ENCODE measurements around the gene COA7.
"Not testable (repeated sequence)": the region's sequence is repeated elsewhere in the genome, so short reads cannot be mapped to it uniquely, and the experiment has no call there.

The COA7 gene

DNA sequence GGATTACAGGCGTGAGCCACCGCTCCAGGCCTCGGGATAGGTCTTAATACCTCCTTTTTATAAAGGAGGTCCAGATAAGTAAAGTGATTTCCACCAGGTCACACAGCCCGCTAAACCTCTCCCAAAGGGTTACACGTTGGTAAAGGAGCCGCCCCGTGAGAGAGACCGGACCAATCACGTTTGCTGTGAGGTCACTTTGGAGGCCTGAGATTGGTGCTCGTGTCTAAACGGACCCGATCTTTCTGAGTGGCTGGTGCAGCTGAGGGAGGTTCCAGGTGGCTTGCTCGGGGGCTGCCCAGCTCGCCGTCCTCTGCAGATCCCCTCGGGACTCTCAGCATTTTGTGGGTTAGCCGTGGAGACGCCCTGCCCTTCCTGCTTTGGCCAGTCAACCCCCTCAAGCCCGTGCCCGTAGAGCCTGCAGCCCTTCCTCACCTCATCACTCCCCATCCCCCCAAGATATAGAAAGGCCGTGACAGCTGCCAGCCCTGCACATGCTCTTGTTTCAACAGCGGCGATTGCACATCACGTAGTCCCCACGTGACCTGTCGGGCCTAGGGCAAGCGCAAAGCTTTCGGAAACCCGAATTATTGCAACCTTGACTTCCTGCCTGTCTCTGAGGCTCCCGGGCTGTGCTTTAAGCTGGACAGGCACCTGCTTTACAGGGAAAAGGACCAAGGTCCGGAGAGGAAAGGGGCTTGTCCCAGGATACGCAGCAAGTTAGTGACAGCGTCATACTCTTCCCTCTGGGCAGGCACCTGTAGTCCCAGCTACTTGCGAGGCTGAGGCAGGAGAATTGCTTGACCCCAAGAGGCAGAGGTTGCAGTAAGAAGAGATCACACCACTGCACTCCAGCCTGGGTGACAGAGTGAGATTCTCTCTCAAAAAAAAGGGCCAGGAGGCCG is 5.0 kb upstream of the COA7 start:
- peak; percentile 80 for DNase-seq

GRCh38 chr1:52695627-52696026 is 2.5 kb downstream of the COA7 start:
- DNase-seq = no peak

DNA sequence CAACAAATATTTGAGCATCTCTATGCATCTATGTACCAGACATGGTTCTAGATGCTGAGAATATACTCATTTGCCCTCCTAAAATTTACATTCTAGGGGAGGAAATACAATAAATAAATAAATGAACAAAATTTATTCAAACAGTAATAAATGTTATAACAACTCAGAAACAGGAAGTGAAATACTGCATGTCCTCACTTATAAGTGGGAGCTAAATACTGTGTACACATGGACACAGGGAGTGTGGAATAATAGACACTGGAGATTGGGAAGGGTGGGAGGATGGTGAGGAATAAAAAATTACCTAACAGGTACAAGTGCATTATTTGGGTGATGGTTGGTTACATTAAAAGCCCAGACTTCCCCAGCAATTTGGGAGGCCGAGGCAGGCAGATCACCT is 4.3 kb downstream of the COA7 start:
- DNase-seq = no peak

DNA sequence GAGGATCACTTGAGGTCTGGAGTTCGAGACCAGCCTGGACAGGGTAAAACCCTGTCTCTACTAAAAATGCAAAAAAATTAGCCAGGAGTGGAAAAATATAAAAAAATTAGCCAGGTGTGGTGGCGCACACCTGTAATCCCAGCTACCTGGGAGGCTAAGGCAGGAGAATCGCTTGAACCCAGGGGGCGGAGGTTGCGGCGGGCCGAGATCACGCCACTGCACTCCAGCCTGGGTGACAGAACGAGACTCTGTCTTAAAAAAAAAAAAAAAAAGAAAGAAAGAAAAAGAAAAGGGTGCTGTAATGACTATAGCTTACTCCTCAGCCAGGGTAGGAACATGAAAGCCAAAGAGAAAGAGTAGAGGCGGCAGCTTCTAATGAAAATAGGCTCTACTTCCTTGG is 4.8 kb downstream of the COA7 start:
- not testable (repeated sequence) for DNase-seq

GRCh38 chr1:52692697-52693096 is 5.5 kb downstream of the COA7 start:
- DNase-seq = no peak

DNA sequence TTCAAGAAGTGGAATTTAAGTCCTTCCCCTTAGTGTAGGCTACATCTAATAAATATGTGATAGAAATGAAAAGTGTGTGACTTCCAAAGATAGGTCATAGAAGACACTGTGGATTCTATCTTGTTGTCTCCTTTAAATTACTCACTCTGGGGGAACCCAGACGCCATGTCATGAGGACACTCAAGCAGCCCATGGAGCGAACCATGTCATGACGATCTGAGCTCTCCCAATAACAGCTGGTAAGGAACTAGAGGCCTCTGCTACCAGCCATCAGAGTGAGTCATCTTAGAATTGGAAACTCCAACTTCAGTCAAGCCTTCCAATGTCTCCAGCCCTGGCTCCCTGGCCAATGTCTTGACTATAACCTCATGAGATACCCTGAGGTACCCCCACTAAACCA is 6.3 kb downstream of the COA7 start:
- no peak for DNase-seq

- DNase-seq = no peak
These were observed 11.3 kb downstream of the COA7 start for GRCh38 chr1:52686830-52687229.

DNA sequence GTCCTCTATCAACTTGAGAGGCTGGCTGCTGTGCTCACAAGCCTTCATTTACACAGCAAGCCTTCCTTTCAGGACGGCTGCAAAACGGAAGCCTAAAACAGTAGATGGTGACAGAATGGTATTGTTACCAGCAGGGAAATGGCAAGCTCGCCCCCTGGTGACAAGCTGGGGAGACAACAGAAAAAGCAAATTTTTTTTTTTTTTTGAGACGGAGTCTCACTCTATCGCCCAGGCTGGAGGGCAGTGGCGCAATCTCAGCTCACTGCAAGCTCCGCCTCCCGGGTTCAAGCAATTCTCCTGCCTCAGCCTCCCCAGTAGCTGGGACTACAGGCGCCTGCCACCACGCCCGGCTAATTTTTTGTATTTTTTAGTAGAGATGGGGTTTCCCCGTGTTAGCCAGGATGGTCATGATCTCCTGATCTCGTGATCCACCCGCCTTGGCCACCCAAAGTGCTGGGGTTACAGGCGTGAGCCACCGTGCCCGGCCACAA is 11.8 kb downstream of the COA7 start:
- peak; percentile 41 for DNase-seq

DNA sequence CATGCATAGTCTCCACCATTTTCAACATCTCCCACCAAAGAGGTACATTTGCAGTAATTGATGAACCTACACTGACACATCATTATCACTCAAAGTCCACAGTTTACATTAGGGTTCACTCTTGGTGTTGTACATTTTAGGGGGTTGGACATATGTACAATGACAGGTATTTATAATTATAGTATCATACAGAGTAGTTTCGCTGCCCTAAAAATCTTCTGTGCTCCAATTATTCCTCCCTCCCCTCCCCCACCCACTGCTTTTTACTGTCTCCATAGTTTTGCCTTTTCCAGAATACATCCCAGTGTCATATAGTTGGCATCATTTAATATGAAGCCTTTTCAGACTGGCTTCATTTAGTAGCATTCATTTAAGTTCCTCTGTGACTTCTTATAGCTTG is 13.6 kb downstream of the COA7 start:
- DNase-seq = no peak

DNA sequence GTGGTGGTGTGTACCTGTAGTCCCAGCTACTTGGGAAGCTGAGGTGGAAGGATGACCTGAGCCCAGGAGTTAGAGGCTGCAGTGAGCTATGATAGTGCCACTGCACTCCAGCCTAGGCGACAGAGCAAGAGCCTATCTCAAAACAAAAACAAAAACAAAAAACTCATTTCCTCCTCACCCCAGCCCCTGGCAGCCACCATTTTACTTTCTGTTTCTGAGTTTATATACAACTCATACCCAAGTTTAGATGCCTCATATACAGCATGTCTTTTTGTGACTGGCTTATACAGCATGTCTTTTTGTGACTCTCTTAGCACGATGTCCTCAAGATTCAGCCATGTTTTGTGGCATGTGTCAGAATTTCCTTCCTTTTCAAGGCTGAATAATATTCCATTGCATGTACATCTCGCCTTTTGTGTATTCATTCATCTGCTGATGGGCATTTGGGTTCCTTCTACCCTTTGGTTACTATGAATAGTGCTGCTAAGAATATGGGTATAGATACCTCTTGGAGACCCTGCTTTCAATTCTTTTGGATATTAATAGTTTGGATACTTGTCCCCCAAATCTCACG is 14.7 kb downstream of the COA7 start:
- DNase-seq = no peak

GRCh38 chr1:52681136-52681535 is 17.0 kb downstream of the COA7 start:
- DNase-seq = no peak

- no peak for DNase-seq
These were observed 17.8 kb downstream of the COA7 start for GRCh38 chr1:52680353-52680752.

DNA sequence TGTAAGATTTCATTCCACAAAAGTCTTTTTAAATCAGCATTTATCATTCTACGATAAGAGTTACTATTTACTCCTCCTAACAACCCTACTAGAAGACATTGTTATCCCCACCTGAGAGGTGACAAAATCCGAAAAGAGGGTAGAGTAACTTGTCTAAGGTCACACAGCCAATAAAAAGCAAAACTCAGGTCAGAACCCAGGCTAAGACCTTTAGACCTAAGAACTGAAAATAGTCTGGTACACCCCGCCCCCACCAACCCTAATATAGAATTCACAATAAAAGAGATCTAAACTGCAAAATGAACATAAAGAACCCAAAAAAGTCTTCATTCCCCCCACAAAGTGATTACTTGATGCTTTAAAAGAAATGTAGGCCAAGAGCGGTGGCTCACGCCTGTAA is 18.6 kb downstream of the COA7 start:
- no peak for DNase-seq

- DNase-seq = no peak
These were observed 19.1 kb downstream of the COA7 start for GRCh38 chr1:52679048-52679447.

- DNase-seq = no peak
These were observed 20.9 kb downstream of the COA7 start for GRCh38 chr1:52677076-52677806.

GRCh38 chr1:52676249-52676903 is 21.8 kb downstream of the COA7 start:
- no peak for DNase-seq

DNA sequence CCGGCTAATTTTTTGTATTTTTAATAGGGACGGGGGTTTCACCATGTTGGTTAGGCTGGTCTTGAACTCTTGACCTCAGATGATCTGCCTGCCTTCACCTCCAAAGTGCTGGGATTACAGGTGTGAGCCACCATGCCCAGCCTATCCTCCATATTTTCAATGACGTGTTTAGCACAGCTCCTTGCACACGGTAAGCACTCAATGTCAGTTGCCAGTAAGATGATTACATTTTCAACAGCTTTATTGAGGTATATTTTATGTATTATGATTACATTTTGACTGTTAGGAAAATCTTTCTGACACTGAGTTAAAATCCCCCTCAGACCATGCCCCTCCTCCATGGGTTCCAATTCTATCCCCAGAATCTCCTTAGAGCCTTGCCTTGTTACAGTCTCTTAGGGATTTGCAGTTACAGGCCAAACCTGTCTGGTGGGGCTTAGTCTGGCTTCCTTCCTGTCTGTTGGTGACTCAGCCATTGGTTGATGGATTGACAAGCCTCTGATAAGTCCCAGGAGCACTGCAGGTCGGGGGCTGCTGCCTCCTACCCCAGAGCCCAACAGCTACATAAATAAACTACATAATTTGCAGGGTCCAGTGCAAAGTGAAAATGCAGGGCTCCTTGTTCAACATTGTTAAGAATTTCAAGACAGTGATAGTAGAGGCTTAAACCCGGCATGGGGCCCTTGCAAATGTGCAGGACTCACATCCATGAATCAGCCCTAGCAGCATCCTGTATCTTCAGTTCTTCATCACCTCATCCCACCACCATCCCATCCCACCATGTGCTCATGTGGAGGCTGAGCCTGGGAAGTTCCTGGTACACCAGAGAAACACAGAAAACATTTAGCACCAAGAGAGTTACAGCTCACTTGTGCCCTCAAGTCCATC is 23.4 kb downstream of the COA7 start:
- DNase-seq = peak; percentile 42

GRCh38 chr1:52673513-52673912 is 24.6 kb downstream of the COA7 start:
- DNase-seq = no peak

DNA sequence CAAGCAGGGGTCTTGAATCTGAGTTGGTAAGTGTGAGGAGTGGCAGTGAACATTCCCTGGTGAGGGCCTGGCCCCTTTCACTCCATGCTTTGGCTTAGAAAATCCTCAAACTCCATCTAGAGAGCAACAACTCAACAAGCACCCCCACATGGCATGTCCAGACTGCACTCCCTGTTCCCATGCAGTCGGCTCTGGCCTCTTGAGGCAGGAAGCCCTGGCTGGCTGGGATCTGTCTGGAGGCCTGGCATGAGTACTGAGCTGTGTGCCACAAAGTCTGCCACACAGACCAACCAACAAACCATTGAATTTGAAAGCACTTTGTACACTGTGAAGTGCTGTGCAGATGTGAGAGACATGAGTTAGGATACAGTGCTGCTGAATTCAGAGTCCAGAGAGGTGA is 25.2 kb downstream of the COA7 start:
- no peak for DNase-seq

DNA sequence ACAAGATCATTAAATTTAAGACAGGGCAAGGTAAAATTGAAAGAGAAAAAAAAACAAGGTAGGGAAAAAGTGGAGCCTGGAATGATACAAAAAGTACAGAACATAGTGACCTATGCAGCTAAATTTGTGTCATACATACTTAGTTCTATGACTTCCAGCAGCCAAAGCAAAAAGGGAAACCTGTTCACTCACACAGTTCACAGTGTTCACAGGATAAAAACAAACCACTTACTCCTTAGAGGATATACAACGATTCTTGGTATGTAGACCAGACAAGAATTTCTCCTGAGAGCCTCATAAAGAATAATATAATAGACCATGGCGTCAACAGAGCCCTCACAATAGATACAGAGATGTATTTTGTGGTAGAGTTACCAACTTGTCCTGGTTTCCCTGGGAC is 27.5 kb downstream of the COA7 start:
- no peak for DNase-seq

DNA sequence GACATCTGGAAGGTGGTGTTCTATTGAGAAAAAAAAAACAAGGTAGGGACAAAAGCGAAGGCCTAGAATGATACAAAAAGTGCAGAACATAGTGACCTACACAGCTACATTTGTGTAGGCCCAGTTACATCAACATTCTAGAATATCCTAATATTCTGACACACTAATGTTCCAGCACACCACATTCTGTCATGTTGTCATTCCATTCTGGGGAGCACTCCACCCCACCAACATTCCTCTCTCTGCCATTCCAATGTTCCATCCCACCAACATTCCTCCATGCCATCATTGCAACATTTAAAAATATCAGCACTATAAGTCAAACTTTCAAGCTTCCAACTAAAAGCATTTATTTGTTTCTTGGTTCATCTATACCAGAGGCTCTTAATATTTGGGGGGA is 28.5 kb downstream of the COA7 start:
- peak; percentile 7 for DNase-seq

DNA sequence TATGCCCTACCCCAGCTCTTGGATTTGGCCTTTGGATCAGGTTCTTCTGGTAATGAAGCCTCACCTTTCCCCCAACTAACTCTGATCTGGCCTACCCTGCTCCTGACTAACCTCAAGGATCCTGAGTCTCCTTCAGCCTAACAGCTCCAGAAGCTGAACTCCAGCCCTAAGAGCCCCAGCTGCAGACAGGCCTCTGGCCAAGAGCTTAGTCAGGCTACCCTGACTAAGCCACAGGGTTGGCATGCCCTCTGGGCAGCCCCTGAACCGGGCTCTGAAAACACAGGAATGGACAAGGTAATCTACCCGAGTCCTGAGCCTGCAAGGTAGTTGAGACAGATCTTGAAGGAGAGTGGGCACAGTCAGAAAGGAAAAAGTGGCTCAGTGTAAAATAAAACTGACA is 29.4 kb downstream of the COA7 start:
- DNase-seq = no peak

Measured in kidney glomerular epithelial cell (primary cell).